ENCODE results near the gene TEKT1. TPM values are rescaled to one million over a fixed set of nuclear protein-coding genes. Genes with fewer than 3 reads are reported as not detected.
"Not testable (repeated sequence)": the region's sequence is repeated elsewhere in the genome, so short reads cannot be mapped to it uniquely, and the experiment has no call there.

The TEKT1 gene
- total and polyA plus RNA-seq, 5 experiments from 2014 or later = not detected

- Mint-ChIP-seq H3K27ac (peak overlapping the region in 9 of 10 donors; percentile 10 to 90 (median 44)), H3K27me3 (peaks cover 4 to 10% (median 5%) of the 10 kb centered on the region in 5 donors), H3K9me3 (no peaks in the 10 kb centered on the region), H3K36me3 (peaks cover 0 to 5% (median 1%) of the 10 kb centered on the region in 3 donors), H3K4me3 (peak overlapping the region; percentile 58 to 82 (median 70)), H3K4me1 (peaks cover 2 to 15% (median 12%) of the 10 kb centered on the region in 4 donors)
- DNase-seq = peak in 1 of 10 donors; percentile 9
- POLR2A ChIA-PET = interaction anchor here (0.7 kb wide), 1 partner anchor 158 kb away, joined by 3 read pairs; the partner anchor contains the start of gene RNASEK
- peak; percentile 51 to 64 for ATAC-seq
Measured at GRCh38 chr17:6853764-6854442, 22.4 kb upstream of the TEKT1 start.

GRCh38 chr17:6848545-6849179 lies 17.1 kb upstream of the TEKT1 start:
- H3K4me3 Mint-ChIP-seq, DNase-seq, H3K36me3 Mint-ChIP-seq, POLR2A ChIA-PET, H3K9me3 Mint-ChIP-seq, H3K4me1 Mint-ChIP-seq, ATAC-seq: not testable (repeated sequence)
- H3K27me3 Mint-ChIP-seq = peaks cover 5 to 27% (median 20%) of the 10 kb centered on the region in 5 donors
- peak overlapping the region in 1 of 10 donors; percentile 30 for H3K27ac Mint-ChIP-seq

- POLR2A ChIA-PET = not testable (repeated sequence)
Measured at GRCh38 chr17:6846138-6846537, 14.6 kb upstream of the TEKT1 start.

GRCh38 chr17:6844406-6844805 lies 12.9 kb upstream of the TEKT1 start:
- H3K27me3 Mint-ChIP-seq = peaks cover 5 to 41% (median 32%) of the 10 kb centered on the region in 5 donors
- H3K36me3 Mint-ChIP-seq, H3K9me3 Mint-ChIP-seq, H3K4me3 Mint-ChIP-seq, DNase-seq, POLR2A ChIA-PET, H3K4me1 Mint-ChIP-seq, H3K27ac Mint-ChIP-seq, ATAC-seq: not testable (repeated sequence)

More at GRCh38 chr17:6846138-6846537, 14.6 kb upstream of the TEKT1 start:
- not testable (repeated sequence) for H3K4me1 Mint-ChIP-seq, H3K9me3 Mint-ChIP-seq, ATAC-seq, H3K4me3 Mint-ChIP-seq, DNase-seq, H3K36me3 Mint-ChIP-seq
- Mint-ChIP-seq H3K27me3 (peaks cover 5 to 36% (median 28%) of the 10 kb centered on the region in 5 donors), H3K27ac (peak overlapping the region in 1 of 10 donors; percentile 5)

GRCh38 chr17:6843241-6843880 lies 11.8 kb upstream of the TEKT1 start:
- H3K27me3 Mint-ChIP-seq = peaks cover 9 to 46% (median 39%) of the 10 kb centered on the region in 5 donors
- peaks cover 0 to 3% (median 0%) of the 10 kb centered on the region in 4 donors for H3K4me1 Mint-ChIP-seq
- H3K27ac Mint-ChIP-seq = no peak overlapping the region
- DNase-seq = peak in 3 of 10 donors; percentile 44 to 50 (median 46)
- POLR2A ChIA-PET = no interaction called here
- H3K4me3 Mint-ChIP-seq = no peak overlapping the region
- no peaks in the 10 kb centered on the region for H3K36me3 Mint-ChIP-seq
- ATAC-seq = peak; percentile 57 to 66
- no peaks in the 10 kb centered on the region for H3K9me3 Mint-ChIP-seq

GRCh38 chr17:6841769-6842168 lies 10.2 kb upstream of the TEKT1 start:
- H3K9me3 Mint-ChIP-seq, H3K36me3 Mint-ChIP-seq, H3K27ac Mint-ChIP-seq, H3K4me1 Mint-ChIP-seq, POLR2A ChIA-PET, DNase-seq, ATAC-seq, H3K4me3 Mint-ChIP-seq: not testable (repeated sequence)
- peaks cover 15 to 57% (median 40%) of the 10 kb centered on the region in 5 donors for H3K27me3 Mint-ChIP-seq

- H3K9me3 Mint-ChIP-seq = no peaks in the 10 kb centered on the region
- ATAC-seq = no peak
- peak overlapping the region in 6 of 10 donors; percentile 4 to 97 (median 84) for H3K27ac Mint-ChIP-seq
- H3K4me1 Mint-ChIP-seq = peaks cover 11 to 20% (median 14%) of the 10 kb centered on the region in 4 donors
- H3K36me3 Mint-ChIP-seq = no peaks in the 10 kb centered on the region
- no peak for DNase-seq
- POLR2A ChIA-PET = no interaction called here
- H3K4me3 Mint-ChIP-seq = peak overlapping the region in 6 of 10 donors; percentile 19 to 76 (median 51)
- H3K27me3 Mint-ChIP-seq = peaks cover 35 to 70% (median 66%) of the 10 kb centered on the region in 5 donors
Measured at GRCh38 chr17:6830383-6830986, 1.0 kb downstream of the TEKT1 start.

- Mint-ChIP-seq H3K27me3 (peaks cover 15 to 40% (median 24%) of the 10 kb centered on the region in 5 donors), H3K9me3 (no peaks in the 10 kb centered on the region), H3K36me3 (no peaks in the 10 kb centered on the region), H3K4me3 (no peak overlapping the region), H3K4me1 (no peaks in the 10 kb centered on the region), H3K27ac (no peak overlapping the region)
- POLR2A ChIA-PET = no interaction called here
- no peak for DNase-seq
- ATAC-seq = no peak
Measured at GRCh38 chr17:6823011-6823442, 8.5 kb downstream of the TEKT1 start.

- no peaks in the 10 kb centered on the region for H3K4me1 Mint-ChIP-seq
- no peak for ATAC-seq
Measured at GRCh38 chr17:6818938-6819337, 12.6 kb downstream of the TEKT1 start.

GRCh38 chr17:6816368-6816767 lies 15.2 kb downstream of the TEKT1 start:
- POLR2A ChIA-PET, DNase-seq, H3K36me3 Mint-ChIP-seq, H3K9me3 Mint-ChIP-seq, H3K27ac Mint-ChIP-seq, H3K4me1 Mint-ChIP-seq, ATAC-seq, H3K4me3 Mint-ChIP-seq: not testable (repeated sequence)
- H3K27me3 Mint-ChIP-seq = peaks cover 16 to 53% (median 30%) of the 10 kb centered on the region in 5 donors

More at GRCh38 chr17:6818938-6819337, 12.6 kb downstream of the TEKT1 start:
- no peak for DNase-seq
- Mint-ChIP-seq H3K4me3 (no peak overlapping the region), H3K27ac (no peak overlapping the region), H3K9me3 (peaks cover 0 to 4% (median 0%) of the 10 kb centered on the region in 9 donors), H3K36me3 (no peaks in the 10 kb centered on the region), H3K27me3 (peaks cover 8 to 34% (median 23%) of the 10 kb centered on the region in 5 donors)
- POLR2A ChIA-PET = no interaction called here

- Mint-ChIP-seq H3K9me3 (peaks cover 0 to 4% (median 0%) of the 10 kb centered on the region in 9 donors), H3K36me3 (no peaks in the 10 kb centered on the region), H3K4me1 (no peaks in the 10 kb centered on the region), H3K4me3 (no peak overlapping the region), H3K27ac (no peak overlapping the region), H3K27me3 (peaks cover 18 to 54% (median 28%) of the 10 kb centered on the region in 5 donors)
- no peak for ATAC-seq
- no peak for DNase-seq
- POLR2A ChIA-PET = no interaction called here
Measured at GRCh38 chr17:6815775-6816174, 15.8 kb downstream of the TEKT1 start.

GRCh38 chr17:6812295-6812694 lies 19.2 kb downstream of the TEKT1 start:
- no peak for DNase-seq
- no peak for ATAC-seq
- Mint-ChIP-seq H3K4me3 (no peak overlapping the region), H3K4me1 (no peaks in the 10 kb centered on the region), H3K27me3 (peaks cover 15 to 53% (median 28%) of the 10 kb centered on the region in 5 donors), H3K36me3 (peaks cover 0 to 8% (median 0%) of the 10 kb centered on the region in 3 donors), H3K27ac (no peak overlapping the region), H3K9me3 (peaks cover 0 to 4% (median 0%) of the 10 kb centered on the region in 9 donors)
- POLR2A ChIA-PET = no interaction called here

Data from naive thymus-derived CD8-positive, alpha-beta T cell (primary cell).